GM12891 (cell line): ENCODE results near the gene SMIM38.

Experiments used
- DNase-seq: peaks from one replicate; pipeline ENCODE4 v3.0.0; 2011; ENCODE audit warnings: low spot score; ENCODE audit not compliant: insufficient read length
- FAIRE-seq: peaks from 2 replicates; lab custom pipeline; 2011; peaks lifted over from hg19 to GRCh38; lab: Jason Lieb, UNC
- PAX5 ChIP-seq: IDR thresholded peaks from 2 replicates; pipeline ENCODE4 v1.6.1; 2011; ENCODE audit warnings: low read length, moderate library complexity, mild to moderate bottlenecking; ENCODE audit not compliant: insufficient read depth, severe bottlenecking
- POLR2A ChIP-seq: IDR thresholded peaks from 2 replicates; pipeline ENCODE4 v1.6.1; 2011; ENCODE audit warnings: low read depth, low read length, control low read depth
- POLR2AphosphoS5 ChIP-seq: IDR thresholded peaks from 2 replicates; pipeline ENCODE4 v1.6.1; 2011; ENCODE audit warnings: low read depth, low read length, control low read depth
- POU2F2 ChIP-seq: IDR thresholded peaks from 2 replicates; pipeline ENCODE4 v1.6.1; 2011; ENCODE audit warnings: low read depth, mild to moderate bottlenecking, control low read depth, low read length, moderate library complexity
- SPI1 ChIP-seq: IDR thresholded peaks from 2 replicates; pipeline ENCODE4 v1.6.1; 2011; ENCODE audit warnings: low read depth, low read length, control low read depth
- TAF1 ChIP-seq: IDR thresholded peaks from 2 replicates; pipeline ENCODE4 v1.6.1; 2011; ENCODE audit warnings: low read depth, low read length, control low read depth

The SMIM38 gene

DNA sequence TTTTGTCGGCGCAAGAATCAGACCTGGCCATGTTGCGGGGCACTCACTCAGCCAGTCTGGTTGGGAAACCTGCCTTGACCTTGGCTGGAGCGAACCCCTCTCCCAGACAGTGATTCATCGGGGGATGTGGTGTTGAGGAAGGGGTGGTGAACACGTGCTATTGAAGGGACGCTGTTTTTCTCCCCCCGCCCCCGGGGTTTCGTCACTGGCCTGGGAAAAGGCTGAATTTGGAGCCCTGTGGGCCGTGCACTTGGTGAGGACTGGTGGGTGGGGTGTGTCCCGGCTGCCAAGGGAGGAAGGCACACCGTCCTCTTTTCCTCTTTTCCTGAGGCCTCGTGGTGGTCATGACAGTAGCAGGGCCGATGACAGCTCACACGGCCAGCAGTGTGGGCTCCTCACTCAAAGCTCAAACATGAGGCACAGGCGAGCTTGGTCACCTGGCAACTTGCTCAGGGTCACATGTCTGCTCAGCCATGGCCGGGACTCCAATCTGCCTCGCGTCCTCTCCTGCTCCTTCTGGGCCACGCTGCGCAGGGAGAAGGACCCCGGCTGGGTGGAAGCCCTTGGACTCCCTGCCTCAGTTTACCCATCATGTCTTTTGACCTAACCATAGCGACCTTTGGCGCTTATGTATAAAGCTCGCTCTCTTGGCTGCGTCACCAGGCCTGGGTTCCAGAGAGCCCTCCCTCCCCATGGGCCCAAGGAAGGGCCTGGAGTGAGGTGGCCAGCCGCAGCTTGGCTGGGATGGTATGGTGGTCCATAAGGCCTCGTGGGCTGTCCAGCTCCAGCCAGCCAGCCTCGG is 49.4 kb downstream of the SMIM38 start:
- FAIRE-seq = no peak
- DNase-seq = no peak
- TF ChIP-seq PAX5 (no peak), POLR2AphosphoS5 (no peak), POU2F2 (no peak), POLR2A (no peak), SPI1 (no peak), TAF1 (no peak)
